Stomach (tissue), 4 donors: ENCODE measurements around the gene AGPS.

Experiments used
- EP300 ChIP-seq: sonication (generic); formaldehyde crosslinking; IDR thresholded peaks from one replicate; pipeline ENCODE4 v1.6.1; 2017; ENCODE audit warnings: antibody characterized with exemption
- TF ChIP-seq, protein P1 (sequence below), 7 experiments: fragments of 450-650 bp in 4 of 7; fragments of 200-600 bp in 3 of 7; sonication (generic) in 3 of 7; IDR thresholded peaks; one replicate each; pipeline ENCODE4 v1.5.1; 2016 to 2019; ENCODE audit warnings: antibody characterized with exemption in 7 of 7, control low read depth in 2 of 7, mild to moderate bottlenecking in 1 of 7

GRCh38 chr2:177379354-177379753 lies 13.2 kb upstream of the AGPS start:
- TF ChIP-seq EP300 = no peak
- TF ChIP-seq, protein P1, sequence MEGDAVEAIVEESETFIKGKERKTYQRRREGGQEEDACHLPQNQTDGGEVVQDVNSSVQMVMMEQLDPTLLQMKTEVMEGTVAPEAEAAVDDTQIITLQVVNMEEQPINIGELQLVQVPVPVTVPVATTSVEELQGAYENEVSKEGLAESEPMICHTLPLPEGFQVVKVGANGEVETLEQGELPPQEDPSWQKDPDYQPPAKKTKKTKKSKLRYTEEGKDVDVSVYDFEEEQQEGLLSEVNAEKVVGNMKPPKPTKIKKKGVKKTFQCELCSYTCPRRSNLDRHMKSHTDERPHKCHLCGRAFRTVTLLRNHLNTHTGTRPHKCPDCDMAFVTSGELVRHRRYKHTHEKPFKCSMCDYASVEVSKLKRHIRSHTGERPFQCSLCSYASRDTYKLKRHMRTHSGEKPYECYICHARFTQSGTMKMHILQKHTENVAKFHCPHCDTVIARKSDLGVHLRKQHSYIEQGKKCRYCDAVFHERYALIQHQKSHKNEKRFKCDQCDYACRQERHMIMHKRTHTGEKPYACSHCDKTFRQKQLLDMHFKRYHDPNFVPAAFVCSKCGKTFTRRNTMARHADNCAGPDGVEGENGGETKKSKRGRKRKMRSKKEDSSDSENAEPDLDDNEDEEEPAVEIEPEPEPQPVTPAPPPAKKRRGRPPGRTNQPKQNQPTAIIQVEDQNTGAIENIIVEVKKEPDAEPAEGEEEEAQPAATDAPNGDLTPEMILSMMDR (IDR thresholded peaks at IDR 0.05) = no peak
